ENCODE measurements around the gene FBXO17.

FBXO17 gene

GRCh38 chr19:38931521-38931793 lies 44.1 kb downstream of the FBXO17 start:
- no peak for TF ChIP-seq MYC (IDR thresholded peaks at IDR 0.05; ENCODE audit: low read depth, low read length)
- peak overlapping the region; percentile 96 for H3K4me3 ChIP-seq (ENCODE audit: low read depth, low read length)

GRCh38 chr19:38930776-38931520 lies 44.6 kb downstream of the FBXO17 start, which contains the start of gene MRPS12:
Gene MRPS12 (plus strand): TSS chr19:38930944. CDS start chr19:38931295, 351 bp downstream.
- peak within 1 kb of the TSS; percentile 96 for H3K4me3 ChIP-seq (ENCODE audit: low read depth, low read length)
- peak; percentile 97 for DNase-seq (ENCODE audit: low read depth)
- TF ChIP-seq POLR2A (IDR thresholded peaks at IDR 0.05; ENCODE audit: extremely low read depth, insufficient read length) (peak; percentile 81), MYC (IDR thresholded peaks at IDR 0.05; ENCODE audit: low read depth, low read length) (peak; percentile 66), CTCF (IDR thresholded peaks at IDR 0.05; ENCODE audit: low read depth, low read length) (no peak), MAX (IDR thresholded peaks at IDR 0.05; ENCODE audit: low read depth, low read length) (peak; percentile 68)

More at GRCh38 chr19:38931521-38931793, 44.1 kb downstream of the FBXO17 start:
- DNase-seq (ENCODE audit: low read depth), result no peak

- TF ChIP-seq MYC (IDR thresholded peaks at IDR 0.05; ENCODE audit: low read depth, low read length) (no peak), CTCF (IDR thresholded peaks at IDR 0.05; ENCODE audit: low read depth, low read length) (peak; percentile 85), POLR2A (IDR thresholded peaks at IDR 0.05; ENCODE audit: extremely low read depth, insufficient read length) (peak; percentile 74), MAX (IDR thresholded peaks at IDR 0.05; ENCODE audit: low read depth, low read length) (0 out of 2 replicates have a peak, but pooled peaks have one; percentile 6)
- H3K4me3 ChIP-seq (ENCODE audit: low read depth, low read length), result peak within 1 kb of the TSS; percentile 96
- DNase-seq (ENCODE audit: low read depth), result peak; percentile 90
Measured at GRCh38 chr19:38929929-38930775, 45.4 kb downstream of the FBXO17 start, which contains the start of gene SARS2. Gene SARS2 (minus strand): TSS chr19:38930763. CDS start chr19:38930736, 27 bp downstream.

GRCh38 chr19:38928391-38929001 lies 47.0 kb downstream of the FBXO17 start:
- no peak for DNase-seq (ENCODE audit: low read depth)
- TF ChIP-seq POLR2A (IDR thresholded peaks at IDR 0.05; ENCODE audit: extremely low read depth, insufficient read length) (no peak), CTCF (IDR thresholded peaks at IDR 0.05; ENCODE audit: low read depth, low read length) (no peak), MAX (IDR thresholded peaks at IDR 0.05; ENCODE audit: low read depth, low read length) (no peak), MYC (IDR thresholded peaks at IDR 0.05; ENCODE audit: low read depth, low read length) (no peak)
- no peak overlapping the region for H3K4me3 ChIP-seq (ENCODE audit: low read depth, low read length)

GRCh38 chr19:38924388-38924787 lies 51.2 kb downstream of the FBXO17 start:
- H3K4me3 ChIP-seq (ENCODE audit: low read depth, low read length), result no peak overlapping the region
- DNase-seq (ENCODE audit: low read depth), result no peak
- TF ChIP-seq POLR2A (IDR thresholded peaks at IDR 0.05; ENCODE audit: extremely low read depth, insufficient read length) (no peak), CTCF (IDR thresholded peaks at IDR 0.05; ENCODE audit: low read depth, low read length) (no peak), MYC (IDR thresholded peaks at IDR 0.05; ENCODE audit: low read depth, low read length) (no peak), MAX (IDR thresholded peaks at IDR 0.05; ENCODE audit: low read depth, low read length) (no peak)
